Measurements from ENCODE around the gene NUDT14.

NUDT14 gene

GRCh38 chr14:105199093-105199492 is 18.0 kb upstream of the NUDT14 start:
- in situ Hi-C loops (cut with HindIII; ENCODE audit: low sequenced_read_pairs): loop anchor here (25.0 kb wide), 2 partner anchors 88 to 163 kb away; no protein-coding TSS in a partner anchor

GRCh38 chr14:105198588-105198987 is 17.5 kb upstream of the NUDT14 start:
- in situ Hi-C loops (cut with HindIII; ENCODE audit: low sequenced_read_pairs): loop anchor here (25.0 kb wide), 2 partner anchors 89 to 164 kb away; no protein-coding TSS in a partner anchor

- in situ Hi-C loops (cut with HindIII; ENCODE audit: low sequenced_read_pairs): loop anchor here (25.0 kb wide), 2 partner anchors 90 to 165 kb away; no protein-coding TSS in a partner anchor
Observed at GRCh38 chr14:105197211-105197641, 16.1 kb upstream of the NUDT14 start.

- in situ Hi-C loops (cut with HindIII; ENCODE audit: low sequenced_read_pairs): loop anchor here (25.0 kb wide), 2 partner anchors 91 to 166 kb away; no protein-coding TSS in a partner anchor
Observed at GRCh38 chr14:105196265-105196960, 15.3 kb upstream of the NUDT14 start.

- in situ Hi-C loops (cut with HindIII; ENCODE audit: low sequenced_read_pairs): loop anchor here (25.0 kb wide), 2 partner anchors 92 to 167 kb away; no protein-coding TSS in a partner anchor
Observed at GRCh38 chr14:105195522-105196264, 14.6 kb upstream of the NUDT14 start.

GRCh38 chr14:105195051-105195450 is 13.9 kb upstream of the NUDT14 start:
- in situ Hi-C loops (cut with HindIII; ENCODE audit: low sequenced_read_pairs): loop anchor here (25.0 kb wide), 2 partner anchors 92 to 167 kb away; no protein-coding TSS in a partner anchor

- in situ Hi-C loops (cut with HindIII; ENCODE audit: low sequenced_read_pairs): loop anchor here (25.0 kb wide), 2 partner anchors 93 to 168 kb away; no protein-coding TSS in a partner anchor
Observed at GRCh38 chr14:105193916-105194782, 13.0 kb upstream of the NUDT14 start.

- in situ Hi-C loops (cut with HindIII; ENCODE audit: low sequenced_read_pairs): loop anchor here (25.0 kb wide), 2 partner anchors 94 to 169 kb away; no protein-coding TSS in a partner anchor
Observed at GRCh38 chr14:105192866-105193731, 12.0 kb upstream of the NUDT14 start.

GRCh38 chr14:105187935-105188524 is 6.9 kb upstream of the NUDT14 start:
- in situ Hi-C loops (cut with HindIII; ENCODE audit: low sequenced_read_pairs): loop anchor here (25.0 kb wide), 2 partner anchors 99 to 174 kb away; no protein-coding TSS in a partner anchor

GRCh38 chr14:105187116-105187515 is 6.0 kb upstream of the NUDT14 start:
- in situ Hi-C loops (cut with HindIII; ENCODE audit: low sequenced_read_pairs): loop anchor here (25.0 kb wide), 2 partner anchors 100 to 175 kb away; no protein-coding TSS in a partner anchor

- in situ Hi-C loops (cut with HindIII; ENCODE audit: low sequenced_read_pairs): loop anchor here (25.0 kb wide), 2 partner anchors 101 to 176 kb away; no protein-coding TSS in a partner anchor
Observed at GRCh38 chr14:105185973-105186372, 4.9 kb upstream of the NUDT14 start.

GRCh38 chr14:105185001-105185400 is 3.9 kb upstream of the NUDT14 start:
- in situ Hi-C loops (cut with HindIII; ENCODE audit: low sequenced_read_pairs): loop anchor here (25.0 kb wide), 2 partner anchors 102 to 177 kb away; no protein-coding TSS in a partner anchor

GRCh38 chr14:105184461-105184860 is 3.3 kb upstream of the NUDT14 start:
- in situ Hi-C loops (cut with HindIII; ENCODE audit: low sequenced_read_pairs): loop anchor here (25.0 kb wide), 2 partner anchors 103 to 178 kb away; no protein-coding TSS in a partner anchor

GRCh38 chr14:105182296-105183020 is 1.3 kb upstream of the NUDT14 start:
- in situ Hi-C loops (cut with HindIII; ENCODE audit: low sequenced_read_pairs): loop anchor here (25.0 kb wide), 2 partner anchors 105 to 180 kb away; no protein-coding TSS in a partner anchor

GRCh38 chr14:105181549-105182295 is 610 bp upstream of the NUDT14 start:
- in situ Hi-C loops (cut with HindIII; ENCODE audit: low sequenced_read_pairs): loop anchor here (25.0 kb wide), 2 partner anchors 106 to 181 kb away; no protein-coding TSS in a partner anchor

- in situ Hi-C loops (cut with HindIII; ENCODE audit: low sequenced_read_pairs): loop anchor here (25.0 kb wide), 2 partner anchors 108 to 183 kb away; no protein-coding TSS in a partner anchor
Observed at GRCh38 chr14:105179191-105179590, 1.9 kb downstream of the NUDT14 start.

- in situ Hi-C loops (cut with HindIII; ENCODE audit: low sequenced_read_pairs): loop anchor here (25.0 kb wide), 2 partner anchors 108 to 183 kb away; no protein-coding TSS in a partner anchor
Observed at GRCh38 chr14:105178868-105179140, 2.3 kb downstream of the NUDT14 start.

All from endothelial cell of hepatic sinusoid (primary cell).